HepG2 (cell line): ENCODE data around the gene ABCB6. TPM values are rescaled to one million over a fixed set of nuclear protein-coding genes. Genes with fewer than 3 reads are reported as not detected.

Experiments
- ATF7 ChIP-seq, 2 experiments: fragments of 450-650 bp in 1 of 2; sonication (generic) in 1 of 2; formaldehyde crosslinking in 1 of 2; IDR thresholded peaks; 2 replicates each; pipeline versions ENCODE4 v1.4.0 to v1.6.1; 2016 to 2020; ENCODE audit warnings: antibody characterized with exemption in 1 of 2, mild to moderate bottlenecking in 1 of 2, missing genetic modification reagents in 1 of 2
- RXRB ChIP-seq: IDR thresholded peaks from 2 replicates; pipeline ENCODE4 v1.6.1; 2016; ENCODE audit warnings: borderline replicate concordance, missing genetic modification reagents, missing compliant biosample characterization
- SP140L ChIP-seq: sonication (generic); formaldehyde crosslinking; IDR thresholded peaks from 2 replicates; pipeline ENCODE4 v1.4.0; 2020; ENCODE audit warnings: missing genetic modification reagents, borderline replicate concordance
- ZBTB1 ChIP-seq: sonication (generic); formaldehyde crosslinking; IDR thresholded peaks from 2 replicates; pipeline ENCODE4 v1.4.0; 2020; ENCODE audit warnings: missing genetic modification reagents, borderline replicate concordance
- ZNF205 ChIP-seq: IDR thresholded peaks from 2 replicates; pipeline ENCODE4 v1.6.1; 2018; ENCODE audit warnings: missing biosample characterization, missing genetic modification reagents
- ZNF343 ChIP-seq: sonication (generic); formaldehyde crosslinking; IDR thresholded peaks from 2 replicates; pipeline ENCODE4 v1.4.0; 2020; ENCODE audit warnings: mild to moderate bottlenecking, missing genetic modification reagents
- ZNF879 ChIP-seq: sonication (generic); formaldehyde crosslinking; IDR thresholded peaks from 2 replicates; pipeline ENCODE4 v1.8.1; 2023; ENCODE audit warnings: missing genetic modification reagents
- ZSCAN21 ChIP-seq: sonication (generic); formaldehyde crosslinking; IDR thresholded peaks from 2 replicates; pipeline ENCODE4 v1.8.0; 2022; ENCODE audit warnings: mild to moderate bottlenecking, missing genetic modification reagents, moderate library complexity, borderline replicate concordance
- polyA plus RNA-seq, 8 experiments: library from polyadenylated mRNA; depleted of rRNA in 3 of 8; stranded (reverse) in 7 of 8; unstranded in 1 of 8; fragments of >200 nt; fragmentation: Illumina TruSeq in 4 of 8; extraction: Trizol in 4 of 8; gene quantifications; 2 replicates each; pipeline versions ENCODE4 v1.2.1 to v1.2.3, GENCODE V29; 2011 to 2016; ENCODE audit warnings: low read depth in 4 of 8, missing spikeins in 1 of 8, mixed read lengths in 1 of 8; ENCODE audit not compliant: insufficient read depth in 1 of 8
- total RNA-seq, 5 experiments: library from RNA; depleted of rRNA; stranded (reverse); fragments of >200 nt; fragmentation: Illumina TruSeq; extraction: Trizol; gene quantifications; 2 replicates each; pipeline ENCODE4 v1.2.3, GENCODE V29; 2016; ENCODE audit warnings: low read depth in 1 of 5
- TF ChIP-seq, protein P1 (sequence below): sonication (generic); formaldehyde crosslinking; IDR thresholded peaks from 2 replicates; pipeline ENCODE4 v1.4.0; 2020; ENCODE audit warnings: missing genetic modification reagents
- TF ChIP-seq, protein P2 (sequence below): sonication (generic); formaldehyde crosslinking; IDR thresholded peaks from 2 replicates; pipeline ENCODE4 v1.4.0; 2020; ENCODE audit warnings: mild to moderate bottlenecking, missing genetic modification reagents, borderline replicate concordance
- TF ChIP-seq, protein P3 (sequence below), 2 experiments: fragments of 450-650 bp in 1 of 2; sonication (generic) in 1 of 2; formaldehyde crosslinking in 1 of 2; IDR thresholded peaks; 2 replicates each; pipeline versions ENCODE4 v1.6.1 to v1.8.0; 2016 to 2022; ENCODE audit warnings: antibody characterized with exemption in 1 of 2, mild to moderate bottlenecking in 1 of 2, missing genetic modification reagents in 1 of 2

ABCB6 gene
- total and polyA plus RNA-seq, 2 of the 13 experiments (the other 11 are each of a cell fraction or from before 2014, with no cell fraction given) = 91.1 to 137 TPM

DNA sequence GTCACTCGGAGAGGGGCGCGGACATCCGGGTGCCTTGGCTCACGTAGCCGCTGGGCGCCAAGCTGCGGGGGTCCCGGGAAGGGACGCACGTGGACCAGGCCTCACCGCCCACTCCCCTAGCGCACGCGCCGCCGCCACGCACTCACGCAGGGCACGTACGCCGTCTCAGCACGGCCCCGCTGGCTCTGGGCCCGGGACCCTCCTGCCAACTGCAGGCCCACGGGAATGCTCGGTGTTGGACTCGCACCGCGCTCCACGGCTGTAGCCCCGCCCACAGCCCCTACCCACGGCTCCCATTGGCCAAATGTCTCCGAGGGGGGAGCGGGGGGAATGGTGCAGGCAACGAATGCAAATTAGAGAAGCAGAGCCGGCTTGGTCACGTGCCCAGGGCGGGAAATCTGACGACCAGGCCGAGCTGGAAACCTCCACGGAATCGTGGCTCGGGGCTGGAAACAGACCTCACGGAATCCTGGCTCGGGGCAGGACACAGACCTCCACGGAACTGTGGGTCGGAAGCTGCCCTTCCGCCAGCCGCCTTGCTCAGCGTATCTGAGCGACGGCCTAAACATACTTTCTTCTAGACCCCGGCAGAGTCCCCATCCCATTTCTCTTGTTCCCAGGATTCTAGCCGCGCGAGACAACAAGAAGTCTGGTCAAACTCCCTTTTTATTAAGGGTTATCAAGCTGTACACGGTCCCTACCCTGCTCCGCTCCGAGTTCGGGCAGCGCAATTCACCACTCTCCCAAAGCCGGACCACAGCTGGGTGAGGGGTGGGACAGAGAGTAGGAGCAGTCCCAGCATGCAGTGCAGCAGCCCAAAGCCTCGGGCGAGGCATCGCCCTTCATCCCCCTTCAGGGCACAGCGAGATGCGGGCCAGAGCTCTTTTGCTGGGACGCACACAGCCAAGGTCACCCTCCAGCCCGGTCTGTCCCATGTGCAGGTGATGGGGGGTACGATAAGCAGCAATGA lies at the start of gene ABCB6 (continued):
- TF ChIP-seq, protein P1, sequence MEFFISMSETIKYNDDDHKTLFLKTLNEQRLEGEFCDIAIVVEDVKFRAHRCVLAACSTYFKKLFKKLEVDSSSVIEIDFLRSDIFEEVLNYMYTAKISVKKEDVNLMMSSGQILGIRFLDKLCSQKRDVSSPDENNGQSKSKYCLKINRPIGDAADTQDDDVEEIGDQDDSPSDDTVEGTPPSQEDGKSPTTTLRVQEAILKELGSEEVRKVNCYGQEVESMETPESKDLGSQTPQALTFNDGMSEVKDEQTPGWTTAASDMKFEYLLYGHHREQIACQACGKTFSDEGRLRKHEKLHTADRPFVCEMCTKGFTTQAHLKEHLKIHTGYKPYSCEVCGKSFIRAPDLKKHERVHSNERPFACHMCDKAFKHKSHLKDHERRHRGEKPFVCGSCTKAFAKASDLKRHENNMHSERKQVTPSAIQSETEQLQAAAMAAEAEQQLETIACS = peak; percentile 62
- peak; percentile 66; the same call in 1 of the 2 replicates for TF ChIP-seq RXRB
- peak; percentile 76 for TF ChIP-seq ZBTB1
- TF ChIP-seq ZNF343 (CRISPR knock-in tag) = no peak
- TF ChIP-seq, protein P2, sequence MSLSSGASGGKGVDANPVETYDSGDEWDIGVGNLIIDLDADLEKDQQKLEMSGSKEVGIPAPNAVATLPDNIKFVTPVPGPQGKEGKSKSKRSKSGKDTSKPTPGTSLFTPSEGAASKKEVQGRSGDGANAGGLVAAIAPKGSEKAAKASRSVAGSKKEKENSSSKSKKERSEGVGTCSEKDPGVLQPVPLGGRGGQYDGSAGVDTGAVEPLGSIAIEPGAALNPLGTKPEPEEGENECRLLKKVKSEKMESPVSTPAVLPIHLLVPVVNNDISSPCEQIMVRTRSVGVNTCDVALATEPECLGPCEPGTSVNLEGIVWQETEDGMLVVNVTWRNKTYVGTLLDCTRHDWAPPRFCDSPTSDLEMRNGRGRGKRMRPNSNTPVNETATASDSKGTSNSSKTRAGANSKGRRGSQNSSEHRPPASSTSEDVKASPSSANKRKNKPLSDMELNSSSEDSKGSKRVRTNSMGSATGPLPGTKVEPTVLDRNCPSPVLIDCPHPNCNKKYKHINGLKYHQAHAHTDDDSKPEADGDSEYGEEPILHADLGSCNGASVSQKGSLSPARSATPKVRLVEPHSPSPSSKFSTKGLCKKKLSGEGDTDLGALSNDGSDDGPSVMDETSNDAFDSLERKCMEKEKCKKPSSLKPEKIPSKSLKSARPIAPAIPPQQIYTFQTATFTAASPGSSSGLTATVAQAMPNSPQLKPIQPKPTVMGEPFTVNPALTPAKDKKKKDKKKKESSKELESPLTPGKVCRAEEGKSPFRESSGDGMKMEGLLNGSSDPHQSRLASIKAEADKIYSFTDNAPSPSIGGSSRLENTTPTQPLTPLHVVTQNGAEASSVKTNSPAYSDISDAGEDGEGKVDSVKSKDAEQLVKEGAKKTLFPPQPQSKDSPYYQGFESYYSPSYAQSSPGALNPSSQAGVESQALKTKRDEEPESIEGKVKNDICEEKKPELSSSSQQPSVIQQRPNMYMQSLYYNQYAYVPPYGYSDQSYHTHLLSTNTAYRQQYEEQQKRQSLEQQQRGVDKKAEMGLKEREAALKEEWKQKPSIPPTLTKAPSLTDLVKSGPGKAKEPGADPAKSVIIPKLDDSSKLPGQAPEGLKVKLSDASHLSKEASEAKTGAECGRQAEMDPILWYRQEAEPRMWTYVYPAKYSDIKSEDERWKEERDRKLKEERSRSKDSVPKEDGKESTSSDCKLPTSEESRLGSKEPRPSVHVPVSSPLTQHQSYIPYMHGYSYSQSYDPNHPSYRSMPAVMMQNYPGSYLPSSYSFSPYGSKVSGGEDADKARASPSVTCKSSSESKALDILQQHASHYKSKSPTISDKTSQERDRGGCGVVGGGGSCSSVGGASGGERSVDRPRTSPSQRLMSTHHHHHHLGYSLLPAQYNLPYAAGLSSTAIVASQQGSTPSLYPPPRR (CRISPR knock-in tag) = peak; percentile 85; the same call in 1 of the 2 replicates
- peak; percentile 77; the same call in 1 of the 2 replicates for TF ChIP-seq SP140L (CRISPR knock-in tag)
- peak; percentile 98 for TF ChIP-seq ZSCAN21
- peak; percentile 81; the same call in 1 of the 2 replicates for TF ChIP-seq ZNF205 (CRISPR knock-in tag)
- TF ChIP-seq, protein P3, sequence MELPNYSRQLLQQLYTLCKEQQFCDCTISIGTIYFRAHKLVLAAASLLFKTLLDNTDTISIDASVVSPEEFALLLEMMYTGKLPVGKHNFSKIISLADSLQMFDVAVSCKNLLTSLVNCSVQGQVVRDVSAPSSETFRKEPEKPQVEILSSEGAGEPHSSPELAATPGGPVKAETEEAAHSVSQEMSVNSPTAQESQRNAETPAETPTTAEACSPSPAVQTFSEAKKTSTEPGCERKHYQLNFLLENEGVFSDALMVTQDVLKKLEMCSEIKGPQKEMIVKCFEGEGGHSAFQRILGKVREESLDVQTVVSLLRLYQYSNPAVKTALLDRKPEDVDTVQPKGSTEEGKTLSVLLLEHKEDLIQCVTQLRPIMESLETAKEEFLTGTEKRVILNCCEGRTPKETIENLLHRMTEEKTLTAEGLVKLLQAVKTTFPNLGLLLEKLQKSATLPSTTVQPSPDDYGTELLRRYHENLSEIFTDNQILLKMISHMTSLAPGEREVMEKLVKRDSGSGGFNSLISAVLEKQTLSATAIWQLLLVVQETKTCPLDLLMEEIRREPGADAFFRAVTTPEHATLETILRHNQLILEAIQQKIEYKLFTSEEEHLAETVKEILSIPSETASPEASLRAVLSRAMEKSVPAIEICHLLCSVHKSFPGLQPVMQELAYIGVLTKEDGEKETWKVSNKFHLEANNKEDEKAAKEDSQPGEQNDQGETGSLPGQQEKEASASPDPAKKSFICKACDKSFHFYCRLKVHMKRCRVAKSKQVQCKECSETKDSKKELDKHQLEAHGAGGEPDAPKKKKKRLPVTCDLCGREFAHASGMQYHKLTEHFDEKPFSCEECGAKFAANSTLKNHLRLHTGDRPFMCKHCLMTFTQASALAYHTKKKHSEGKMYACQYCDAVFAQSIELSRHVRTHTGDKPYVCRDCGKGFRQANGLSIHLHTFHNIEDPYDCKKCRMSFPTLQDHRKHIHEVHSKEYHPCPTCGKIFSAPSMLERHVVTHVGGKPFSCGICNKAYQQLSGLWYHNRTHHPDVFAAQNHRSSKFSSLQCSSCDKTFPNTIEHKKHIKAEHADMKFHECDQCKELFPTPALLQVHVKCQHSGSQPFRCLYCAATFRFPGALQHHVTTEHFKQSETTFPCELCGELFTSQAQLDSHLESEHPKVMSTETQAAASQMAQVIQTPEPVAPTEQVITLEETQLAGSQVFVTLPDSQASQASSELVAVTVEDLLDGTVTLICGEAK (IDR thresholded peaks at IDR 0.05) = no peak
- TF ChIP-seq, protein P3 (CRISPR knock-in tag; IDR thresholded peaks at IDR 0.05) = peak; percentile 82
- TF ChIP-seq ATF7 (IDR thresholded peaks at IDR 0.05) = no peak
- no peak for TF ChIP-seq ATF7 (CRISPR knock-in tag; IDR thresholded peaks at IDR 0.05)
- peak; percentile 89 for TF ChIP-seq ZNF879 (CRISPR knock-in tag)
